HG02571 (cell line): ENCODE measurements around the gene UBE3B.

Source experiments
- ATAC-seq: cut with Tn5 transposase; IDR thresholded peaks from one replicate; pipeline ENCODE4 v1.9.1; 2021; ENCODE audit warnings: mild to moderate bottlenecking, moderate library complexity; ENCODE audit not compliant: unreplicated experiment

Gene UBE3B

GRCh38 chr12:109549613-109550270 is 72.3 kb downstream of the UBE3B start:
- no peak for ATAC-seq

DNA sequence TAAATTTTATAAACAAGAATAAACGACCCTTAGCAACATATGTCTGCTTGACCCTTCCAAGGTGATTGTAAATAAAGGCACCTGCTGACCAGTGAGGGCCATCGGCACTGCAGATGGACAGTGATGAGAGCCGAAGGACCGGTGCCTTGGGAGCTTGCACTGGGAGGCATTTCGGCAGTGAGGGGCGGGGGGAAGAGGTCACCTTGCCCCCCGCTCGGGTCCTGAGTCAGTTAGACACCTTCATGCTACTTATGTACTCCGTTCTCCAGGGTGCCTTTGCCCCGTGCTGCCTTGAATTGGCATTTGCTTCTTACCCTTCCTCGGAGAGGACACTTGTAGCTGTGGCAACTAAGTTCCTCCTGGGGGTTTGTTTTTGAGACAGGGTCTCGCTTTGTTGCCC is 72.8 kb downstream of the UBE3B start:
- ATAC-seq, result no peak

GRCh38 chr12:109551108-109551507 is 73.7 kb downstream of the UBE3B start:
- ATAC-seq, result no peak

DNA sequence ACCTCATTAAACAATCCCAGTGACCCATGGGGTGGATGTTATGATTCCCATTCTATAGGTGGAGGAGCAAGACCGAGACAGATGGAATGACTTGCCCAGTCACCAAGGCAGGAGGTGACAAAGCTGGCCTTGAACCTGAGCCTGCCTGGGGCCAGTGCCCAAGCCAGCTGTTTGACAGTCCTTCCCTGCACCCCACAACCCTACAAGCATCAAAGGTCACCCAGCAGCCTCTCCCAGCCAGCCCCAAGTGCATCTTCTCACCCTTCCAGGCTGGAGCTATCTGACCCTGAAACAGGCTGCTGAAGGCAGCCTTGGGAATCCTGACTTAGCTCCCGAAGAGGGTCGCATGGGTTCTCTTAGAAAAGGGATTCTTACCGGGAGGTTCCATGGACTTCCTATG is 75.5 kb downstream of the UBE3B start:
- ATAC-seq, result no peak

GRCh38 chr12:109553483-109553882 is 76.0 kb downstream of the UBE3B start:
- ATAC-seq, result no peak

DNA sequence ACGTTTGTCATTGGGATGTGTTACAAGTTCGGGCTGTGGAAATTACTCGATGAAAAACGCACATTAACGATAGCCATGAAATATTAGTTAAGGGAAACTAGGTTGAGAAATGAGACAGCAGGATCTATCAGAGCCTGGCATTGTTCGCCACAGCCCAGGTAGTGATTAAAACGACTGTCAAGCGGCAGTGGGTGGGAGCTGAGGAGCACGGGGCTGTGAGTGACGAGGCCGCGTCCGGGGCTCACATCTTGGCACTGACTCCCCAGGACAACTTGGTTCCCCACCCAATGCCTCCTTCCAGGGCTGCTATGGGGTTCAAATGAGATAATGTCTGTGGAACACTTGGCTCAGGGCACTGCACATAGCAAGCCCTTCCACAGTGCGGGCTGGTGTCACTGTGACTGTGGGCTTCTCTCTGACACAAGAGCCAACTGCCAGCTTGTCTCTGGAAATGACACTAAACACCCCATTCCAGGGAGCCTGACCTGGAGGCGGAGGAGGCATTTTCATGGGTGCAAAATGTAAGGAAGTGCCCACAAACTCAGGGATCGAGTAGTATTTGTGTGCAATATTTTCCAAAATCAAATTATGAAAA is 76.6 kb downstream of the UBE3B start:
- no peak for ATAC-seq

- no peak for ATAC-seq
Measured at GRCh38 chr12:109554761-109555160, 77.3 kb downstream of the UBE3B start.

DNA sequence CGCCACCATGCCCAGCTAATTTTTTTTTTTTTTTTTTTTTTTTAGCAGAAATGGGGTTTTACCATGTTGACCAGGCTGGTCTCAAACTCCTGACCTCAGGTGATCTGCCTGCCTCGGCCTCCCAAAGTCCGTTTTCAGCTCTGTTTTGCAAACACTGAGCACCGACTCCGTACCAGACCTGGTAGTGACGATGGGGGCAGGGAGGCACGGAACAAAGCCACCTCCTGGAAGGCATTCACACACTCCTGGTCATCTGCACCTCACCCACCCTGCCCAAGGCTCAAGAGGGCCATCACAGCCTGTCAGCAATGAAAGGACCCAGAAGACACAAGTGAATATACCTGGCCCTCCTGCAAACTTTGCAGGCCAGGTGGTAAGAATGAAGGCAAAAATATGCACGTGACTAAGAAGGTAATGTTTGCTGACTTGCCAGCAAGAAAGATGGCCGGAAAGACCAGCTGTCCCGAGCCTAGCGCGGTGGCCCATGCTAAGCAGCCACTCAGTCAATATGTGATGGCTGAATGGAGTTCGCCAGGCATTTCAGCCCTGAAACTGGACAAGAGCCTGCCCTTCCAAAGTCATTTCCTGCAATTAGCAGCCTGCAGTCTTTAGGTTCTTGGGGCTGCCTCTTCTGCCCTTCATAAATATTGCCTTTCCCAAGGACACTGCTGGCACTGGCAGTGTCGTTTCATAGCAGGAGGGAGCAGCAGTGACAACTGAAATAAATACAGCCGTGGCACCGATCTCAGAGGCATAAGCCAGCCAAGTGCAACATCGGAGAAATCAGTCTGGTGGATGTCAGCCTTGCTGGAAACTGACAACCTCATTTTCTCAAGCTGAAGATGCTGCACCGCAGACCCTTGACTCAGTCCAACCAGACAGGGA is 78.2 kb downstream of the UBE3B start:
- ATAC-seq, result no peak

- ATAC-seq, result no peak
Measured at GRCh38 chr12:109557200-109557599, 79.8 kb downstream of the UBE3B start.

GRCh38 chr12:109557805-109558204 is 80.4 kb downstream of the UBE3B start:
- ATAC-seq, result no peak

DNA sequence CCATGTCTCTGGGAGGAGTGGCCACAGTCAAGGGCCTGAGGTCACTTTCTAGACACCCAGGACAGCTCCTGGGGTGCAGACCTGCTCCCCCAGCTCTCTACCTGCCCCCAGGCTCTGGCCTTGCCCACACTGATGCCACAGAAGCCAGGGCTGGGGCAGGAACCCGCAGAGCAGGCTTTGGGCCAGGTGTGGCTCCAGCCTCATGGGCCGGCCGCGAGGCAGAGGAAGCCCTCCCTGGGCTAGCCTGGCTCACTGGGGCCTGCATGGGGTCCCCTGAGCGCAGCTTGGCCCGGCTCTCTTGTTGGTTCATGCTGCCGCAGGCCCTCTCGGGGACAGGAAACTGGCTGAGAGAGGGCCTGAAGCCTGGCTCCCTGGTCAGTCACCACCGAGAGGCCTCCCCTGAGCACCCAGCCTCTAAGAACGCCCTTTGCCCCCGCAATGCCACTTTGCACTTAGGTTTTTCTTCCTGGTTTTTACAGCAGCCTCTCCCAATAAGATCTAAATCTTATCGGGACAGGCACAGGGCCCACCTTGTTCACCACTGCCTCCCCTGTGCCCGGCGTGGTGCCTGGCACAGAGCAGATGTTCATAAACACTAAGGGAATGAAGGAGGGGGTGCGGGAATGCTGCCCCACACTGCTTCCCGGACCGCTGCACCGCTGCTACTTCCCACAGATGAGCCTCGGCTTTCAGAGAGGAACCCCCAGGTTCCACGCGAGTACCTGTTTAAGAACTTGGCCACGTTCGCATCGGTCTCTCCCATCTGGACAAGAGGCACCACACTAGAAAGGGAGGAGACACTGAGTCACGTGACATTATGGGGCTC is 81.2 kb downstream of the UBE3B start:
- no peak for ATAC-seq

- no peak for ATAC-seq
Measured at GRCh38 chr12:109559200-109559505, 81.7 kb downstream of the UBE3B start.

- ATAC-seq, result no peak
Measured at GRCh38 chr12:109559601-109560000, 82.2 kb downstream of the UBE3B start.

- no peak for ATAC-seq
Measured at GRCh38 chr12:109560867-109561710, 83.7 kb downstream of the UBE3B start.

GRCh38 chr12:109561711-109562030 is 84.2 kb downstream of the UBE3B start:
- ATAC-seq, result no peak

DNA sequence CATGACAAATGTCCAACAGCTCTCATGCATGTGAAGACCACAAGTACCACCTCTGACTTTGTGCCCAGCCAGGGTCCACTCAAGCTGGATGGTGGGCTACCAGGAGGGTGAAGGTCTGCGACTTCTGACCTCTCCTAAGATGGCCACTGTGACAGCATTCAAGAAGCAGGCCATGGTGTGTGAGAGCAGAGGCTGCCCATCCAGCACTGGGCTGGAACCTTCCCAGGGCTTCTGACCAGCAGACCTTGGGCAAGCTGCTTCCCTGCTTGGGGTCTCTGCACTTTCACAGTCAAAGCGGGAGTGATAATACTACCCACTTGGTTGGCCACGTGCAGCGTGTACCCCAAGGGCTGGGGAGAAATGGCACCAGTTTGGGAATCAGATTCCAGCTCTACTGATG is 85.4 kb downstream of the UBE3B start:
- ATAC-seq, result no peak

- no peak for ATAC-seq
Measured at GRCh38 chr12:109563291-109564284, 86.2 kb downstream of the UBE3B start.

- no peak for ATAC-seq
Measured at GRCh38 chr12:109566424-109566823, 89.0 kb downstream of the UBE3B start.

GRCh38 chr12:109567296-109567695 is 89.9 kb downstream of the UBE3B start:
- no peak for ATAC-seq
